Measurements from ENCODE around the gene NDUFA6. TPM values are rescaled to one million over a fixed set of nuclear protein-coding genes. Genes with fewer than 3 reads are reported as not detected.

NDUFA6 gene
- total RNA-seq, 1 donor from 2014 or later: 69.2 TPM

GRCh38 chr22:42056757-42057511, 33.6 kb downstream of the NDUFA6 start:
- H3K27me3 Mint-ChIP-seq (ENCODE audit: unreplicated experiment): no peaks in the 10 kb centered on the region
- H3K4me3 Mint-ChIP-seq (ENCODE audit: unreplicated experiment): no peak overlapping the region
- no peak for TF ChIP-seq CTCF (IDR thresholded peaks at IDR 0.05)
- peaks cover 20% of the 10 kb centered on the region for H3K36me3 Mint-ChIP-seq (ENCODE audit: unreplicated experiment)
- peaks cover 21% of the 10 kb centered on the region for H3K9me3 Mint-ChIP-seq (ENCODE audit: unreplicated experiment)
- H3K4me1 Mint-ChIP-seq (ENCODE audit: unreplicated experiment): no peaks in the 10 kb centered on the region
- no peak for DNase-seq (ENCODE audit: extremely low spot score, unreplicated experiment)
- H3K27ac Mint-ChIP-seq (ENCODE audit: unreplicated experiment): no peak overlapping the region

GRCh38 chr22:42052765-42053164, 37.8 kb downstream of the NDUFA6 start:
- no peak overlapping the region for H3K4me3 Mint-ChIP-seq (ENCODE audit: unreplicated experiment)
- peaks cover 14% of the 10 kb centered on the region for H3K9me3 Mint-ChIP-seq (ENCODE audit: unreplicated experiment)
- no peak for DNase-seq (ENCODE audit: extremely low spot score, unreplicated experiment)
- TF ChIP-seq CTCF (IDR thresholded peaks at IDR 0.05): no peak
- H3K4me1 Mint-ChIP-seq (ENCODE audit: unreplicated experiment): no peaks in the 10 kb centered on the region
- peaks cover 7% of the 10 kb centered on the region for H3K36me3 Mint-ChIP-seq (ENCODE audit: unreplicated experiment)
- H3K27me3 Mint-ChIP-seq (ENCODE audit: unreplicated experiment): no peaks in the 10 kb centered on the region
- H3K27ac Mint-ChIP-seq (ENCODE audit: unreplicated experiment): no peak overlapping the region

GRCh38 chr22:42050641-42051180, 39.9 kb downstream of the NDUFA6 start:
- peaks cover 2% of the 10 kb centered on the region for H3K36me3 Mint-ChIP-seq (ENCODE audit: unreplicated experiment)
- no peak overlapping the region for H3K4me3 Mint-ChIP-seq (ENCODE audit: unreplicated experiment)
- no peak for DNase-seq (ENCODE audit: extremely low spot score, unreplicated experiment)
- TF ChIP-seq CTCF (IDR thresholded peaks at IDR 0.05): no peak
- H3K4me1 Mint-ChIP-seq (ENCODE audit: unreplicated experiment): peaks cover 2% of the 10 kb centered on the region
- no peak overlapping the region for H3K27ac Mint-ChIP-seq (ENCODE audit: unreplicated experiment)
- H3K9me3 Mint-ChIP-seq (ENCODE audit: unreplicated experiment): no peaks in the 10 kb centered on the region
- H3K27me3 Mint-ChIP-seq (ENCODE audit: unreplicated experiment): no peaks in the 10 kb centered on the region

GRCh38 chr22:42041784-42042183, 48.8 kb downstream of the NDUFA6 start:
- H3K27ac Mint-ChIP-seq (ENCODE audit: unreplicated experiment): no peak overlapping the region
- TF ChIP-seq CTCF (IDR thresholded peaks at IDR 0.05): no peak
- H3K36me3 Mint-ChIP-seq (ENCODE audit: unreplicated experiment): peaks cover 2% of the 10 kb centered on the region
- no peaks in the 10 kb centered on the region for H3K4me1 Mint-ChIP-seq (ENCODE audit: unreplicated experiment)
- no peak overlapping the region for H3K4me3 Mint-ChIP-seq (ENCODE audit: unreplicated experiment)
- no peak for DNase-seq (ENCODE audit: extremely low spot score, unreplicated experiment)
- H3K27me3 Mint-ChIP-seq (ENCODE audit: unreplicated experiment): peaks cover 33% of the 10 kb centered on the region
- H3K9me3 Mint-ChIP-seq (ENCODE audit: unreplicated experiment): peaks cover 19% of the 10 kb centered on the region

- no peak for TF ChIP-seq CTCF (IDR thresholded peaks at IDR 0.05)
- Mint-ChIP-seq H3K27me3 (ENCODE audit: unreplicated experiment) (peaks cover 41% of the 10 kb centered on the region), H3K27ac (ENCODE audit: unreplicated experiment) (no peak overlapping the region), H3K4me3 (ENCODE audit: unreplicated experiment) (no peak overlapping the region), H3K9me3 (ENCODE audit: unreplicated experiment) (peaks cover 19% of the 10 kb centered on the region), H3K4me1 (ENCODE audit: unreplicated experiment) (no peaks in the 10 kb centered on the region), H3K36me3 (ENCODE audit: unreplicated experiment) (no peaks in the 10 kb centered on the region)
- no peak for DNase-seq (ENCODE audit: extremely low spot score, unreplicated experiment)
Observed at GRCh38 chr22:42039271-42039670, 51.3 kb downstream of the NDUFA6 start.

Other genes starting within 250 kb of the NDUFA6 start
- gene SHISA8, start 175.7 kb downstream of the NDUFA6 start, total RNA-seq: not detected in 2 replicates
- gene TNFRSF13C, start 164.0 kb downstream of the NDUFA6 start, total RNA-seq: 0.18 and 0.27 TPM in 2 replicates
- gene CENPM, start 143.6 kb downstream of the NDUFA6 start, total RNA-seq: 6.9 and 7.2 TPM in 2 replicates
- gene SEPTIN3, start 121.3 kb downstream of the NDUFA6 start, total RNA-seq: 0.42 and 0.46 TPM in 2 replicates
- not detected in 2 replicates for gene WBP2NL, start 92.0 kb downstream of the NDUFA6 start, total RNA-seq
- 23.5 and 24.8 TPM in 2 replicates for gene NAGA, start 20.0 kb downstream of the NDUFA6 start, total RNA-seq
- gene PHETA2, start 16.5 kb downstream of the NDUFA6 start, total RNA-seq: not detected in 2 replicates
- 67.9 and 76.5 TPM in 2 replicates for gene SMDT1, start 11.1 kb downstream of the NDUFA6 start, total RNA-seq
- gene CYP2D6, start 40.0 kb upstream of the NDUFA6 start, total RNA-seq: 1.4 and 1.5 TPM in 2 replicates
- gene TCF20, start 179.9 kb upstream of the NDUFA6 start, total RNA-seq: 40.5 and 41.1 TPM in 2 replicates